ENCODE data around the gene SNN.

DNA sequence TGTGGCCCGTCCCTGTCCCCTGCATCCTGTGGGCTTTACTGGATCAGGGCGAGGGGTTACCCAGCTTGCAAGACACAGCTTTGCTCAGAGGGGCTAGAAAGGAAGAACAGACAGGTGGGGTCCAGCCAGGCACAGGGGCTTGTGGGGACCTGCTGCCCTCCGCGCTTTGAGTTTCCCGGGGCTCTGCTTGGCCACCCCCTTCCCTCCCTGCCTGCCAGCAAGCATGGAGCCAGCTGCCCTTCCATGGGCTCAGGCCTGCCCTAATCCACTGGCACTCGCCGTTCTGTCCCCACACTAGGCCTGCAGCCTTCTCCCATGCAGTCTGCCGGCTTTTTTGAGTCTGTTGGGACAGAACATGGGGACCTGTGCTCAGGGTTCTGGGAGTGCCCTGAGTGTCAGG, 3.4 kb downstream of the SNN start:
- TF ChIP-seq, protein P1, sequence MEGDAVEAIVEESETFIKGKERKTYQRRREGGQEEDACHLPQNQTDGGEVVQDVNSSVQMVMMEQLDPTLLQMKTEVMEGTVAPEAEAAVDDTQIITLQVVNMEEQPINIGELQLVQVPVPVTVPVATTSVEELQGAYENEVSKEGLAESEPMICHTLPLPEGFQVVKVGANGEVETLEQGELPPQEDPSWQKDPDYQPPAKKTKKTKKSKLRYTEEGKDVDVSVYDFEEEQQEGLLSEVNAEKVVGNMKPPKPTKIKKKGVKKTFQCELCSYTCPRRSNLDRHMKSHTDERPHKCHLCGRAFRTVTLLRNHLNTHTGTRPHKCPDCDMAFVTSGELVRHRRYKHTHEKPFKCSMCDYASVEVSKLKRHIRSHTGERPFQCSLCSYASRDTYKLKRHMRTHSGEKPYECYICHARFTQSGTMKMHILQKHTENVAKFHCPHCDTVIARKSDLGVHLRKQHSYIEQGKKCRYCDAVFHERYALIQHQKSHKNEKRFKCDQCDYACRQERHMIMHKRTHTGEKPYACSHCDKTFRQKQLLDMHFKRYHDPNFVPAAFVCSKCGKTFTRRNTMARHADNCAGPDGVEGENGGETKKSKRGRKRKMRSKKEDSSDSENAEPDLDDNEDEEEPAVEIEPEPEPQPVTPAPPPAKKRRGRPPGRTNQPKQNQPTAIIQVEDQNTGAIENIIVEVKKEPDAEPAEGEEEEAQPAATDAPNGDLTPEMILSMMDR (IDR thresholded peaks at IDR 0.05; ENCODE audit: insufficient read depth, low read depth, low read length), result no peak
- TF ChIP-seq EZH2 (IDR thresholded peaks at IDR 0.05; ENCODE audit: insufficient read depth, low read length), result no peak
